HG02884 (cell line): Measurements from ENCODE around the gene ERGIC3.
"Not testable (repeated sequence)": the region's sequence is repeated elsewhere in the genome, so short reads cannot be mapped to it uniquely, and the experiment has no call there.

ENCODE experiments used
- ATAC-seq: cut with Tn5 transposase; IDR thresholded peaks from one replicate; pipeline ENCODE4 v1.9.1; 2021; ENCODE audit warnings: mild to moderate bottlenecking, moderate library complexity; ENCODE audit not compliant: unreplicated experiment

The ERGIC3 gene

GRCh38 chr20:35517767-35518166 is 24.1 kb upstream of the ERGIC3 start:
- not testable (repeated sequence) for ATAC-seq

- no peak for ATAC-seq
Observed at GRCh38 chr20:35518955-35519354, 22.9 kb upstream of the ERGIC3 start.

DNA sequence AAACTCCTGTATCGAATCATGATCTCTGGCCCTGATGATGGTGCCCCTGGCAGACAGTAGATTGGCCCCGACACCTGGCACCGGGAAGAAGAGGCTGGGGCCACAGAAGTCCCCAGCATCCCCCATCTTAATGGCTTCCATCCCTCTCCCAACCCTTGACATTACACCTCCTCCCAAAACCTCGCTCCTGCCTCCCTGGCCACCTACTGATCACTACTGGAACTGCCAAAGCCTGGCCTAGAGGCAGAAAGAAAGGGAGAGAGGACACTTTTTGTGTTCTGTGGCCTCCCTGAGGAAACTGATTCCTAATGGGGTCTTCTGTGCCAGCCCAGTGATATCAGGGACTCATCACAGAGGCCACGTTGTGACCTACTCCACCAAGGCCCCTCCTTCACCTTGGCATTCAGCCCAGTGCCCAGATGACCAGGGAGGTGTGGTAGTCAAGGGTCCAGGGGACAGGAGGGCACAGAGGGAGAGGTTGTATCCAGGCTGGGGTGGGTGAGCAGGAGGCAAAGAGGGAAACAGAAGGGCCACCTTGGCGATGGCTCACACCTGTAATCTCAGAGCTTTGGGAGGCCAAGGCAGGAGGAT is 18.5 kb upstream of the ERGIC3 start:
- no peak for ATAC-seq

DNA sequence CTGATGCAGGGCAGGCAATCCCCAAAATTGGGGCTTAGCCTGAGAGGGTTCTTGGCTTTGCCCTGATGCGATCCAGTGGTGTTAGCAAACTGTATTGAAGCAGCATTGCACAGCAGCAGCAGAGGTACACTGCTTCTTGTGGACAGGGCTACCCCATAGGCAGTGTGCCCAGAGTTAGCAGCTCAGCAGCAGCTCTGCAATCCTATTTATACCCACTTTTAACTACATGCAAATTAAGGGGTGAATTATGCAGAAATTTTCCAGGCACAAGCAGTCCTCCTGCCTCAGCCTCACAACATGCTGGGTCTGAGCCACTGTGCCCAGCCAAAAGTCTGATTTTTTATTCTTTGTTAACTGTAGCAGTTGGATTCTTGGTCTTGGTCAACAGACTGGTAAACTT is 16.2 kb upstream of the ERGIC3 start:
- ATAC-seq = no peak

DNA sequence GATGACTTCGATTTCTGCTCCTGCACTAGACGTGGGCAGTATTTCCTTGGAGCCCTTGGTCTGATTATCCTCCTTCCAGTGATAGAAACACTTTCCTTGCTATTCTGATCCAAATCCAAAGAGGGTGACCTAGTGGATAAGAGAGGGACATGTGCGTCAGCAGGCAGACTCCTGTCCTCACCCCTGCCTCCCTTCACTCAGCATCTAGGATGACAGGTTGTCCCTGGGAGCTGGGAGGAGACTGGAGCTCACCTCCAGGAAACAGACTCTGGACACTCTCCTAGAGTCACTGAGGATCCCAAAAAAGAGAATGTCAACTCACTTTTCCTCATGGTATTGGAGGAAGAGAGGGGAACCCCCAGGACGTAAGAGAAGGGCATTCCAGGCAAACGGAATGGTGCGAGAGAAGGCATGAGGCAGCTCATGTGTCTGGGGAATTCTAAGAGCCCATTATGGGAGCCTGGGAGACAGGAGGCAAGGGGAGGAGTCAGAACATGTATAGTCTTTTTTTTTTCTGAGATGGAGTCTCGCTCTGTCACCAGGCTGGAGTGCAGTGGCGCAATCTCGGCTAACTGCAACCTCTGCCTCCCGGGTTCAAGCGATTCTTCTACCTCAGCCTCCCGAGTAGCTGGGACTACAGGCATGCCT is 14.6 kb upstream of the ERGIC3 start:
- ATAC-seq = no peak

GRCh38 chr20:35529552-35529951 is 12.3 kb upstream of the ERGIC3 start, which contains the start of gene C20orf173:
Gene C20orf173 (minus strand): TSS chr20:35529652. CDS start chr20:35529373, 279 bp downstream.
- no peak for ATAC-seq

DNA sequence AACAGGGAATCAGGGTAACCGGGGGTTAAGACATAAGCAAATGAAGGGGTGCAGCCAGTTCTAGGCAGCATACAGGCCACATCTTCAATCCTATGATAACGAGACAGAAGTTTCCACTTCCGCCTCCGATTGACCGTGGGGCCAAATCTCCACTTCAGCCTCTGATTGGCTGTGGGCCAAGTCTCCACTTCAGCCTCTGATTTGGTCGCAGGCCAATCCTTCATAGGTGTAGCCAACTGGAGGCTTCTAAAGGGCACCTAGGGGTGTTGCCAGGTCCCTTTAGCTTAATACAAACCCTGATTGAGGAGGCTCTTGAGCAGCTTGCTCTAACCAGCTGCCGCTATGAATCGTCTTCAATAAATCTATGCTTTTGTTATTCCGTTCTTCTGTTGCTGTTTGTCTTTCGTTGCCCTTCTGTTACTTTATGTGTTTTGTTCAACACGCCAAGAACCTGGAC is 2.1 kb upstream of the ERGIC3 start:
- peak; percentile 54 for ATAC-seq

DNA sequence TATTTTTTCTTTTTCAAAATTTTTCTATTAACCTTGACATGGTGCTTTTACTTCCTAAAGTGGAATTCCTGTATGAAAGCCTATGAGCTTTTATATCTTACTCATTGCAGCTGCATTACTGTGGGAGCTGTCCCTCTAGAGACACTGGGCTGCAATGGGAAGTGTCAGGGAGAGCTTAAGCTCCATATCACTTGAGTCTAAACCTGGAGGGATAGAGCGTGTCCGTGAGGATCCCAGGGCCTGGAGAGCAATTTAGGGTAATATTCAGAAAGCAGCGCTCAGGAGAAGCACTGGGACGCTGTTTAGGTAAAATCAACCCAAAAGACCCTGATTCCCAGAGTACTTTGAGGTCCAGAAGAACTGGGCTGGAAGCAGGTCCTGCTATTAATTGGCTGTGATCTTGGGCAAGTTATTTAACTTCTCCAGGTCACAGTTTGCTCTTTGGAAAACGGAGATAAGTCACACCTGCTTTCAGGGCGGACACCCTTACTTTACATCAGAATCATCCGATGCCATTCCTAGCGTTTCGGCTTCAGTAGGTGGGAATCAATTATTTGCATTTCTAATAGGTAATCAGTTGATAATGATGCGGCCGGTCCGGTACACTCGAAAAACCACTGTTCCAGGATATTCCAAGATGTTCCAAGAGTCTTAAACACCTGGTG is 628 bp upstream of the ERGIC3 start:
- no peak for ATAC-seq

GRCh38 chr20:35542990-35543389 is 1.1 kb downstream of the ERGIC3 start:
- ATAC-seq = no peak

- ATAC-seq = no peak
Observed at GRCh38 chr20:35544436-35544835, 2.6 kb downstream of the ERGIC3 start.

DNA sequence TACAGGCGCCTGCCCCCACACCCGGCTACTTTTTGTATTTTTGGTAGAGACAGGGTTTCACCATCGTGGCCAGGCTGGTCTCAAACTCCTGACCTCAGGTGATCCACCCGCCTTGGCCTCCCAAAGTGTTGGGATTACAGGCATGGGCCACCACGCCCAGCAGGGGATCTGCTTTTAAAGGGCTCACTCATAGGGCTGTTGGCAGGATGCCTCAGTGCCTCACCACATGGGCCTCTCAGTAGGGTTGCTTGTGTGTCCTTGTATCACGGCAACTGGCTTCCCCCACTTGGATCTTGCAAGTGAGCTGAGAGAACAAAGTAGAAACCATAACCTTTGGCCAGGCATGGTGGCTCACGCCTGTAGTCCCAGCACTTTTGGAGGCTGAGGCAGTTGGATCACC is 3.1 kb downstream of the ERGIC3 start:
- ATAC-seq = not testable (repeated sequence)

- ATAC-seq = no peak
Observed at GRCh38 chr20:35546127-35546526, 4.2 kb downstream of the ERGIC3 start.

DNA sequence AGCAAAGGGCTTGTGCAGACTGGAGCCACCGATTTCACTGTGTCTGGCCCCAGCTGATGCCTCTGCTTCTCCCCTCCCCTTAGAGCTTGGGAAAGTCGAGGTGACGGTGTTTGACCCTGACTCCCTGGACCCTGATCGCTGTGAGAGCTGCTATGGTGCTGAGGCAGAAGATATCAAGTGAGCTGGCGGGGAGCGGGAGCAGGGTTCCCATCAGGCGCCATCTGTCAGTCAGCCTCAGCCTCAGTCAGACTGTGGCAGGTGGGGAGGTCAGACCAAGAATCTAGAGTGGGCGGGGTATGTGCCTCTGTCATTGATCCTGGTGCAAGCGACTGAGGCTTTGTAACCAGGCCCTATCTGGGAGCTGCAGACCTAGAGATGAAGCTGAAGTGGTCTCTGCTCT is 5.5 kb downstream of the ERGIC3 start:
- no peak for ATAC-seq

DNA sequence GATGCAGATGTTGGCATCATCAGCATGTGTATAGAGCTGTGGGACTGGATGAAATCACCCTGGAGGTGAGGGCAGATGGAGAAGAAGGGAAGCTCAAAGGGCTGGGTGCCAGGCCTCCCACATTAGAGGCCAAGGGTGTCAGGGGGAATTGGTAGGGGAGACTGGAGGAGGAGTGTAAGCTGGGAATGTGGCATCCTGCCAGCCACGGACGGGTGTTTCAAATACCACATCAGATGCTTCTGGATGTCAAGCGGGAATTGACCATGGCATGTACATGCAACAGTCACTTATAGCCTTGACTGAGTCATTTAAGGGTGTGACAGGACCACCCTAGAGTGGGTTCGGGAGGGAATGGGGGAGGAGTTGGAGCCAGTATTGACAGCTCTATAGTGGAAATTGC is 9.6 kb downstream of the ERGIC3 start:
- no peak for ATAC-seq

- ATAC-seq = no peak
Observed at GRCh38 chr20:35552914-35553313, 11.0 kb downstream of the ERGIC3 start.

DNA sequence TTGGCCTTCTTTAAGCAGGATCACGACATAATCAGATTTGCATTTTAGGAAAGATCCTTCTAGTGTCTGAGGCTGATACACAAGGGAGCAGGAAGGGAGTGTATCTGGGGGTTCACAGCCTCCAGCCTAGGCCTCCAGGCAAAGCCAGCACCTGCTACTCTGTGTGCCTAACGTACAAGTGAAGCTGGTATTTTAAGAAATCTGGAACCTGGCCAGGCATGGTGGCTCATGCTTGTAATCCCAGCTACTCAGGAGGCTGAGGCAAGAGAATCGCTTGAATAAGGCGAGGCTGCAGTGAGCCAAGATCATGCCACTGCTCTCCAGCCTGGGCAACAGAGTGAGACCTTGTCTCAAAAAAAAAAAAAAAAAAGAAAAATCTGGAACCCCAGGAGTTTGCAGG is 13.6 kb downstream of the ERGIC3 start:
- not testable (repeated sequence) for ATAC-seq

DNA sequence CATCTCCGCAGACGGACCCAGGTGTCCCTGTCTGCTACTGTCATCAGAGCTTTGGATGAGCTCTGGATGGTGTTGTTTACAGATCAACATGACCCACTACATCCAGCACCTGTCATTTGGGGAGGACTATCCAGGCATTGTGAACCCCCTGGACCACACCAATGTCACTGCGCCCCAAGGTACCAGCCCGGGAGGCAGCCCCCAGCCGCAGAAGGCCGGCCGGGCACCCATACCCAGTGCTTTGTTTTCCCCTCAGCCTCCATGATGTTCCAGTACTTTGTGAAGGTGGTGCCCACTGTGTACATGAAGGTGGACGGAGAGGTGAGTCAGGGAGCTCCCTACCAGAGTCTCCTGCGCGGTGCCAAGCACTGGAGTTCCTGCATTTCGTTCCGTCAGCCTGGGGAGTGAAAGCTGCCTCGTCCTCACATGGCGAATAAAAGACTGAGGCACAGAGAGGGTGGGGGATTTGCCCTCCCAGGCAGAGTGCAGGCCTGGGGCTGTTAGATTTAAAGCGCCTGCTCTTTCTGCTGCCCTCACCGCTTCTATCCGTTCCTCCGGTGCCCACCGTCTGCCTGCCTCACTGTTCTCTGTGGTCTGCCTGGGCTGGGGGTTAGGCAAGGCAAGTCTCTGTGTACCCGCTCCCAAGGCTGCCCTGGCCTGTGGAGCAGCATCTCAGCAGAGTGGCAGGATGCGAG is 14.2 kb downstream of the ERGIC3 start:
- ATAC-seq = no peak

DNA sequence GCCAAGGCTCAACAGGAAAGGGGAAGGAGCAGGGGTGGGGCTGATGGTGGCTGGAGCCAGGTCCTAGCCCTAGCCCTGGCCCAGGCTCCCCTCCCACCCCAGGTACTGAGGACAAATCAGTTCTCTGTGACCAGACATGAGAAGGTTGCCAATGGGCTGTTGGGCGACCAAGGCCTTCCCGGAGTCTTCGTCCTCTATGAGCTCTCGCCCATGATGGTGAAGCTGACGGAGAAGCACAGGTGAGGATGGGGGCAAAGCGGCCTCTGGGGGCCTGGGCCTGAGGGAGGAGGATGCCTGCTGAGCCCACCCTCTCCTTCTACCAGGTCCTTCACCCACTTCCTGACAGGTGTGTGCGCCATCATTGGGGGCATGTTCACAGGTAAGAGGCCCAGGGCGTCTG is 15.0 kb downstream of the ERGIC3 start:
- no peak for ATAC-seq

DNA sequence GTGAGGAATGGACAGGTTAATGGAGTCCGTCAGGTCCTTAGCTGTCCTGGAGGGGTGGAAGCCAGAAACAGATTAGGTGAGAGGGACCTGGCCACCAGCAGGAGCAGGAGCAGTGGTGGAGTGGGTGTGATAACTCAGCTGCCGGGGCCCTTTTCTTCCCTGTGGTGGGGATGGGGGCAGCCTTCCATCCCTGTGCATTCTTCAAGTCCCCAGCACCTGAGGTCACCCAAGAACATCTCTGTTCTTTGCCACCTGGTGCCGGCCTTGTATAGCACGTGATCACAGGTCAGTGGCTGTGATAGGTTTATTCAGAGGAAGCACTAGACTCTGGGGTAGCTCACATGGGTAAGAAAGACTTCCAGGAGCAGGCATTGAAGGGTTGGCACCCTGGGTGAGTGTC is 16.6 kb downstream of the ERGIC3 start:
- ATAC-seq = no peak

GRCh38 chr20:35559042-35559693 is 17.3 kb downstream of the ERGIC3 start:
- ATAC-seq = no peak

GRCh38 chr20:35560105-35560511 is 18.2 kb downstream of the ERGIC3 start:
- ATAC-seq = no peak
